ENCODE data around the gene SHF.

The SHF gene

DNA sequence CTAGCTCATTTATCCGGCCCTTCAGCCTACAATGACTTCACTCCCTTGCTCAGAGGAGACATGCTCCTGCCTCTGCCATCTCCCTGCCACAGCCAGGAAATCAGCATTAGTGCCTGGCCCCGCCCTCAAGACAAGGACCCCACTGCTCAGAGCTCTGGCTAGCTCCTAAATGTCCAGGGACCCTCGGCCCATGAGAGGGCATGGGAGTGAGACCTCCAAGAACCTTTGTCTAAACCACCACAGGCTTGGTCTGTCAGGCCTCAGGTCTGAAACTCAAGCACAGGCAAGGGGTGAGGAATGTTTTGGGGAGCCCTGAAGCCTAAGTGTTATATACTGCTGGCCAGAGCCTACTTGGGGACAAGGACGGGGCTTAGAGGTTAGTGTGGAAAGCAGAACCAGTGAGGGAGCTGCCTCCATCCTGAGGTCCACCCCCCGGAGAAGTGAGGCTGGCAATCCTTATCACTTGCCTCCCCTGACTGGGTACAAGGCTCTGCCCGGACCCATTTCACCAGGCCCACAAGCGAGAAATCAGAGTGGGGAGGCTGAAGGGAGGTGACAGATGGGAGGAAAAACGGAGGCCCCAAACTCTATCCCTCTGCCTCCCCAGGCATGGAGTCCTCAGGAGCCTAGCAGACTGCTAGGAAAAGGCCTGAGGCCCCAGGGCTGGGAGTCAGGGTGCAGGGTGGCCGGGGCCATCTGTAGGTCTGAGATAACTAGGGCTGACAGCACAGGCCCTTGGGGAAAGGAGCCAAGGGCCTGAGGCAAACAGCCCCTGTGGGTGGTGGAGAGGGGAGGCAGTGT lies 18.8 kb downstream of the SHF start:
- DNase-seq = no peak

DNA sequence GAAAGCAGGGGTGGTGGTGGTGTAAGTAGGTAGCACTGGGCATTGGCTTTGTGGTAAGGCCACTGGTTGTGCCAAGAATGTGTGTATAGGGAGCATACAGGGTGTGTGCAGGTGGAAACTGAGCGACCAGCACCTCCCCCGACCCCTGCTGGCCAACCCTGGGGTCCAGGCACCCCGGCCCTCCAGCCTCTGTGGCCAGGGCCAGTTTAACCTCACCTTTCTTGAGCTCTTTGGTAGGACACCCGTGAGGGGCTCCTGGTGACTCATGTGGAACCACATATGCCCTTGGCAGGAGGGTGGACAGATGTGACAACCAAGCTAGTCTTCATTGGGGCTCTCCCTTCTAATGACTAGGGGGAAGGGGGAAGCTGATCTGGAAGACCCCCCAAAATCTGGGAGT lies 19.5 kb downstream of the SHF start:
- DNase-seq = no peak

DNA sequence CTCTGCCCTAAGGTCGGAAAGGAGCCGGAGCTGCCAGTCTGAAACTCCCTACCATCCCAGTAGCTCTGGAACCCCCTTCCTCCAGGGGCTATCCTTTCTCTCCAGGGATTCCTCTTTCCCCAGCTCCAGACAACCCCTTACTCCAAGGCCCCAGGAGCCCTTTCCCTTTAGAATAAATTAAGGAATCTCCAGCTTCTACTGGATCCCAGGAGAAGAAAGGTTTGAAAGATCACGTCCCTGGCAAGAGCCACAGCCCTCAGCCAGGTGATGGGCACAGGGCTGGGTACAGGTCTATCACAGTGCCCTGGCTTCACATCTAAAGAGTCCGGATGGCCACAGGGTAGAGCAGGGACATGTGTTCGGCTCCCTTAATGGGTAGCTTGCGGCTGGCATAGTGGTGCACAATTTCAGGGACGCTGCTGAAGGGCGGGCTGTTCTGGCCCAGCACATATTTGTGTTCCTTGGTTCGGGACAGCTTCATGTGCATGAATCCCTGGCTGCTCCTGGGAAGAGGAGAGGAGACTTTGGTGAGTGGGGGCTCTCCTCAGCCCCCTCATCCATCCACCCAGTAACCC lies 20.0 kb downstream of the SHF start:
- no peak for DNase-seq

DNA sequence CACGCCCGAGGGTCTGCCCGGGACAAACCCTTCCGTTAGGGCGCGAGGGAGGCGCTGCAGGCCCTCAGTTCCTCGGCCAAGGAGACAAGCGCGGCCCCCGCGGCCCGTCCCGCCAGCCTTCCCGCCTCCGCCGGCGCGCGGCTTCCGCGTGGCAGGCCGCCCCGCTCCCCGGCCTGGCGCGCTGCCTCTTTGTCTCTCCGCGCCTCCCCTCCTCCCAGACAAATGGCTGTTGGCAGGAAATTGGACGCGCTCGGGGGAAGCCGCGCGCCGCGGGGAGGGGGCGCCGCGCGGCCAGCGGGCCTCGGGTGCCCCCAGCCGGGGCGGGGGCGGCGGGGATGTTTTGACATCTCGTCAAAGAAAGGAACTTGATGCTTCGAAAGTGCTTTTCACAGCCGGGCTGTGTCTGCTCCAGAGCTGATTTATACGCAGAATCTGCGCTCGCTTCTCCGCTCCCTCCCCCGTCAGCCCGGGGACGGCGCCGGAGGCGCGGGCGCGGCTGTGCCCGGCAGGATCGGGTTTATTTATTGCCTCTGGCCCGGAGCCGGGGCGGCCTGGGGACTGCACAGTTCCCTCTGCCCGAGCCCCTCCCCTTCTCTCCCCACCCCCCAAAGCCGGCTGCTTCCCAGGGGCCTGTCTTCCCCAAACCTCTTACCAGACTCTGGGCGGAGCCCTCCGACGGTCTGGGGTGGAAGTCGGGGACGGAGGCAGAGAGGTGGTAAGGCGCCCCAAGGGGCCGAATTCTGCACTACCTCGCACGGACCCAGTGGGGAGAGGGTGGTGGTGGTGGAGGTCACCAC lies 20.7 kb downstream of the SHF start:
- DNase-seq = peak; percentile 76

DNA sequence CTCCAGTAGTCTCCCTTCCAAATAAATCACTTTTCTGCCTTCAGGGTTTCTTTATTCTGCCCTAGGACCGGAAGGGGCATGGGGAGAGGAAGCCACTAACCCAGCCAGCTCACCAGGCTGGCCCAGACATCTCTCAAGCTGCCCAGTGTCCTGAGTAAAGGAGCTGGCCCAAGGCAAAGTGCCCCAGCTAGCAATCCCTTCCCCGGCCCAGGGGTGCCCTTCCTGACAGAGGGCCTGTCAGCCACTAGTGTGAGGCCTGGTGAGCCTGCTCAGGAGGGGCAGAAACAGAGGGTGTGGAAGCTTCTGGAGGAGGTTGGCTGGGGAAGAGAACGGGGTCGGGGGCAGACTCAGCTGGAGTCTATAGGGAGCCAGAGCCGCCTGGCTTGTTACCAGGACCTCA lies 22.2 kb downstream of the SHF start:
- DNase-seq = no peak

DNA sequence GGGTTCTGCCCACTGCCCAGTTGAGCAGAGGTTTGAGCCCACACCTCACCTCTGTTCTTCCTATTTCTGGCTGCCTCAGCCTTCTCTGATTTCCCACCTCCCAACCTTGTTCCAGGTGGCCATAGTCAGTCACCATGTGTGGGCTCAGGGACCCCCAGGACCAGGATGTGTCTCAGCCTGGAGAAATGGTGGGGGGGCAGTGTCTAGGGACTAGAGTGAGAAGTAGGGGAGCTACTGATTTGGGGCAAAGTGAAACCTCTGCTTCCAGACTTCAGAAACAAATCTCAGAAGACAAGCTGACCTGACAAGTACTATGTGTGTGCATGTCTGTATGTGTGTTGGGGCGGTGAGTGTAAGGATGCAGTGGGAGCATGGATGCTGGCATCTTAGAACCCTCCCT lies 22.9 kb downstream of the SHF start:
- DNase-seq = no peak

DNA sequence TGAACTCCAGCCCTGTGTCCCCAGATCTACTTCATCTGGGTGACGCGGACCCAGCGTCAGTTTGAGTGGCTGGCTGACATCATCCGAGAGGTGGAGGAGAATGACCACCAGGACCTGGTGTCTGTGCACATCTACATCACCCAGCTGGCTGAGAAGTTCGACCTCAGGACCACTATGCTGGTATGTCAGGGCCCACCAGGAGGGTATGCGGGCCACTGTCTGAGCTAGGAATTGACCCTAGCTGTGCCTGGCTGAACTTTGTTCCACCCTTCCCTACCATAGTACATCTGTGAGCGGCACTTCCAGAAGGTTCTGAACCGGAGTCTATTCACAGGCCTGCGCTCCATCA lies 24.3 kb downstream of the SHF start:
- no peak for DNase-seq

DNA sequence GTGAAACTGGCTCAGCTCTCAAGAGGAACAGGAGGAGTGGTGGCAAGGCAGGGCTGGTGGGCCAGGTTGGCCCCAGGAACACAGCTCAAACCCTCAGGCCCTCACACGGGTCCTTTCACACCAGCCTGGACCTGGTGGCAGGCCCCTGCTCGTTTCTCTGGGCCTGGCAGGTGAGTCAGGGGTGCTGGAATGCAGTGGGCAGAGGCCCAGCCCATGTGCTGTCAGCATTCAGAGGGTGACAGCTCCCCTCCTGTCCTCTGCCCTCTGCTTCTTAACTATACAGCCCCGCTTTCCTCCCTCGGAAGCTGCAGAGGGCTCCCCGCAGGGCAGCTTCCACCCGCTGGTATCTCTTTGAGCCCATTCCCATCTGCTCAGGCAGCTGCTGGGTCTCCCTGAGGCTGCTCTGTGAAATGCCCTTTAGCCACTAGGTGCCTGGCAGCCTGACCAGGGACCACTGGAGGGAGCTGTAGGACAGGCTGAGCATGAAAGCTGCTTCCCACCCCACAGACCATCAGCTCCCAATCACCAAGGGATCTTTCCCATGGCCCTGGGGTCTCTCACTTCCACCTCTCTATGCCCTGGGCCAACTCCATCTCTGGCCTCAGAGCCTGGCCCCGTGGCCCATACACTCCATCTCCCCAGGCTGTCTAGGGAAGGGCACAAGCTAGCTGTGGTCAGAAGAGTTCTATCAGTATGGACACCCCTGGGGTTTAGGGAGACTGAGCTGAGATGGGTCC lies 24.8 kb downstream of the SHF start:
- DNase-seq = peak; percentile 50

DNA sequence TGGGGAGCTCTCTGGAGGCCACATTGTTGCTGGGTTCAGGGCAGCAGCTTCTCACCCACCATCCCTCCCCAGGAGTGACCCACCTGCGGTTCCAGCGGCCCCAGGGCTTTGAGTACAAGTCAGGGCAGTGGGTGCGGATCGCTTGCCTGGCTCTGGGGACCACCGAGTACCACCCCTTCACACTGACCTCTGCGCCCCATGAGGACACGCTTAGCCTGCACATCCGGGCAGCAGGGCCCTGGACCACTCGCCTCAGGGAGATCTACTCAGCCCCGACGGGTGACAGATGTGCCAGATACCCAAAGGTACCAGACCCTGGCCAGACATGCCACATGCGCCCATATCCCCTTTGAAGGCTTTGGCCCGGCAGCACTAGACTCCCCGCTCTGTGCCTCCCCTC lies 26.1 kb downstream of the SHF start:
- DNase-seq = no peak

DNA sequence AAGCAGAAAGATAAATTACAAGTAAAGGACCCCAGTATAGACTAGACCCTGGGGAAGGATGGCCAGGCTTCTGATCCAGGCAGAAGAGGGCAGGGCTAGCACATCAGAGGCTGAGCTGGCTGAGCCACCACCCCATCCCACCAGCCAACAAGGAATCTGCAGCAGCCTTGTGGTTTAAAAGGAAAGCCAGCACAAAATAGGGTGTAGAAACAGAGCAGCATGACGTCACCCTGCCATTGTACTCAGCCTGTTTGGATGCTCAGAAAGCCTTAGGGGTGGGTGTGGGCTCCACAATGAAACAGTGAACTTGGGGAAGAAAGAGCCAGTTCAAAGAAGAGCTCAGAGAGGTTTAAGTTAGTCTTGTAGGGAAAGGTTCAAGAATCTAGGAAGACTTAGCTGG lies 29.8 kb downstream of the SHF start:
- no peak for DNase-seq

DNA sequence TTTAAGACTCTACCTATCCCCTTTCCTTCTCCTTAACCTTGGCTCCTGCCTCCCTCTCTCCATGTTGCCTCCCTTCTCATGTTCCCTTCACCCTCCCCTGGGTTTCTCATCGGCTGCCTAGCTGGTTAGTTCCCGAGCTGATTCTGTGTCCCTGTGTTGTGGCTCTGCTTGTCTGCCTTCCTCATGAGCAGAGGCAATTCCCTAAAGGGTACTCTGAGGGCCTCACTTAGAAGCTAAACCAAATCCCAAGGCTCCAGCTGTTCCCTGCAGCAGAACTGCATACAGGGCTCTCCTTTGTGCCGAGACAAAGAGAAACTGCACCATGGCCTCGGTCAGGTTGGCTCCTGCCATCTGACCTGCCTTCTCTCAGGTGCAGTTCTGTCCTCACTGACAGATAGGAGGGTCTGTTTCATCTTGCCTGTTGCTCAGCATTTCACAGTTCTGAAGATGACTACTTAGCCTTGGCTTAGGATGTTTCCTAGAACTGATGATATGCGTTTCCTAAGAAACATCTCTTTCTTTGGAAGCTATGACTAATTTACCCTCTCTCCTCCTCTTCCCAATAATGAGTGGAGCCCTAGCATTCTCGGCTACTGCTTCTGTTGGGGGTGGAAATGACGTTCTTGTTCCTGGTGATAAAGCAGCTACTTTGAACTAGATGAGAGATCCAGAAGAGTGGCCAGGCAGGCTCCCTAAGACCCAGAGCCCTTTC lies 30.9 kb downstream of the SHF start:
- no peak for DNase-seq

DNA sequence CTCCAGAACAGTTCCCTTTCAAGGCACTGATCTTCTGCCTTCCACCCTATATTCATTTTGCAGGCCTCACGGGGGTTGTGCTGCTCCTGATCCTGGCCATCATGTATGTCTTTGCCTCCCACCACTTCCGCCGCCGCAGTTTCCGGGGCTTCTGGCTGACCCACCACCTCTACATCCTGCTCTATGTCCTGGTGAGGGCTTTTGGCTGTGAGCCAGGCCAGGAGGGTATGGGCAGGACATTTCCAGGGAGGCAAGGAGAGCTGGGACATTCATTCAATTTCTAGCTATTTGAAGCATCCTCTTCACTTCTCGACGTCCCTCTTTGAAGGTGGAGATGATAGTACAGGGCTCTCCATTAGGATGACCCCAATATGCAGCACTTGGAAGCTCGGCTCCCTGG lies 32.0 kb downstream of the SHF start:
- no peak for DNase-seq

DNA sequence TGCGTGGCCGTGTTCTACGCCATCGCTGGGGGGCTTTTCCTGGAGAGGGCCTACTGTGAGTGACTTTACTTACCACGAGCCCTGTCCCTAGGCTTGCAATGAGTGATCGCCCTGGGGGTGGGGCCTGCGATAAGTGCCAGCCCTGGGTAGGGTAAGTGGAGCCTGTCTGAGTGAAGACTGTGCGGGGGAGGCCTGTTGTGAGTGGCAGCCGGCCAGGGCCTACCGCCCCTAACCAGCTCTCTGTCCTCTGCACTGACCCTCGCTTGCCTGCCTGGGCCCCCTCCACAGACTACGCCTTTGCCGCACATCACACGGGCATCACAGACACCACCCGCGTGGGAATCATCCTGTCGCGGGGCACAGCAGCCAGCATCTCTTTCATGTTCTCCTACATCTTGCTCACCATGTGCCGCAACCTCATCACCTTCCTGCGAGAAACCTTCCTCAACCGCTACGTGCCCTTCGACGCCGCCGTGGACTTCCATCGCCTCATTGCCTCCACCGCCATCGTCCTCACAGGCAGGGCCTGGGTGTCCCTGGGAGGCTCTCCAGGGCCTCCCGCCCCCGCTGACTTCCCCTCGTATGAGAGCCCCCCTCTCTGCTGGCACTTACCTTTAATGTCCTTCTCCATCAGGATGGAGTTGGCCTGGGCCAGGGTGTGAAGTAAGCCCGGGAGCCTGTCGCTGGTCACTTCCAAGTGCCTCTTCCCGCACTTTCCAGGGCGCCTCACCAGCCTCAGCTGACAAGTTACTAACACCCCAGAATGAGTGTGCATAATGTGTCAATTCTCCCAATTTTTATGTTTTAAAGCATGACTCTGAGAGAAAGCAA lies 35.6 kb downstream of the SHF start:
- no peak for DNase-seq

DNA sequence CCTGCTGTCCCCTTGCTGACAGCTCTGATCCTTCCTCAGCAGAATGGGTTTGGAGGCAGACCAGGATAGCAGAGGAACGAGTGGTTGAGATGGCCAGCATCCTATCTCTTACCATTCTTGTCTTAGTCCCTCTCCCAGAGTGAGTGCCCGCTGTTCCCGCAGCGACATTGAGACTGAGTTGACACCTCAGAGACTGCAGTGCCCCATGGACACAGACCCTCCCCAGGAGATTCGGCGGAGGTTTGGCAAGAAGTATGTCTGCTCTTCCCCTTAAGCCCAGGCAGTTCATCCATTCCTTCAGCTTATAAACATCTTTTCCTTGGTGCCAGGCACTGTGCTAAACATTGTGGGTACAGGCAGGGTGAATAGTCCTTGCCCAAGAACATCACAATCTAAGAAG lies 36.8 kb downstream of the SHF start:
- DNase-seq = no peak

DNA sequence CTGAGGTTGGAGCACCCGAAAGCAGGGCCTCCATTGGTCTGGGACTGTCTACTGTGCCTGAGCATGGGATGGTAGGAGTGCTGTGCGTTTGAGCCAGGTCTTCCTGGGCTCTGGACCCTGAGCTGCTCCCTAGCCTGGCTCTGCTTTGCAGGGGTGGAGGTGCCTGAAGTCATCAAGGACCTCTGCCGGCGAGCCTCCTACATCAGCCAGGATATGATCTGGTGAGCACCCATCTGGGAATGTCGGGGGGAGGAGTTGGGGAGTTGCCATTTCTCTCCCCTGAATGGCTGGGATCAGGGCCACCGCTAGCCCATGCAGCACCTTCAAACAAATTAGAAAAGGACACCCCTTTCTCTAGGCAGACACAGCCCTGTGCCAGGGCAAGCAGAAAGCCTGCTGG lies 37.3 kb downstream of the SHF start:
- no peak for DNase-seq

DNA sequence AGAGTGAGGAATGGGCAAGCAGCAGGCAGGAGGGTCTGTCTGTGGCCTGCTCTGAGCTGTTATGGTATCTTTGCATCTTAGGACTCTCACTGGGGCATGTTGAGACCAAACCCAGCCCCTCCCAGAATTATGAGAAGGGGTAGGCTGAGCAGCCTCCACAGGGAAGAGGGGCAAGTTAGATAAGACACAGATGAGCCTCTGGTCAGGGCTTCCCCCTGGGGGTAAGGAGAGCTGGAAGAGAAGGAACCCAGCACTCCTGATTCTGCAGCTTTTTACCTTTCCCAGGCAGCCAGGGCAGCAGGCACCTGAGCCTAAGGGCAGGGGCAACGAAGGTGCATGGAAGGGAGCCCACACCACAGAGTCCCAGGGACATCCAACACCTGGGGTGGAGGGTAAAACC lies 38.7 kb downstream of the SHF start:
- no peak for DNase-seq

DNA sequence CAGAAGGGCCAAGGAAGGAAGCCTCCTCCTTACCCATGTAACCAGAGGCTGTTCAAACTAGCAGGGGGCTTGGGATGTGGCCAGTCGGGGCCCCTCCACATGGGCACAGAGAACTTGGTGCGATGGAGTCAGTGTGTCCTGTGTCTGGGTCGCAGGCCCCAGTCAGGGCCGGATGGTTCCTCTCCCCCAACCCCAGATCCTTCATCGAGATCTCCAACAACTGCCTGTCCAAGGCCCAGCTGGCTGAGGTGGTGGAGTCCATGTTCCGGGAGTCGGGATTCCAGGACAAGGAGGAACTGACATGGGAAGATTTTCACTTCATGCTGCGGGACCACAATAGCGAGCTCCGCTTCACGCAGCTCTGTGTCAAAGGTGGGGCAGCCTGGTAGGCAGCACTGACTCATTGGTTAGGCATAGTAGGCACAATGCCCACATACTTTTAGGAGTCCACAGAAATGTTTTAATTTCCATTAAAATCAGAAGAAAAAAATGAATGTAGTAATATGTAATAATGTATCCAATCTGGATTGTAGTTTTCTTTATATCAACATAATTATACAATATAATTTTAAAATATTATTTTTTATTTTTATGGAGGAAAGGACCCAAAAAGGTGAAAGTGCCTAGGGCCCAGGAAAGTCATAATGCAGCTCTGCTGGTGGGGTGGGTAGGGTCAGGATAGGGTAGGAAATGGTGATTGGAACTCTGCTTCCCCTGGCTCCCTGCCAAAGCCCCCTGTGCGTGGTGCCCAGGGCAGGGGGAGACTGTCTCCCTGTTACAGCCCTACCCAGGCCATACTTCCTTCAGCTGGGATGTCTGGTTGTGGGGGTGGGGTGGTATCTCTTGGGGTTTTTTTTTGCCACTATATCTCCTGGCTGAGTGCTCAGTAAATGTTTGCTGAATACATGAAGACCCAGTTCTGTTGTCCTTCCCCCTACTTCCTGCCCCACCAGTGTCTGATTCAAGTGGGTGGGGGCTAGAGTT lies 39.4 kb downstream of the SHF start:
- no peak for DNase-seq

DNA sequence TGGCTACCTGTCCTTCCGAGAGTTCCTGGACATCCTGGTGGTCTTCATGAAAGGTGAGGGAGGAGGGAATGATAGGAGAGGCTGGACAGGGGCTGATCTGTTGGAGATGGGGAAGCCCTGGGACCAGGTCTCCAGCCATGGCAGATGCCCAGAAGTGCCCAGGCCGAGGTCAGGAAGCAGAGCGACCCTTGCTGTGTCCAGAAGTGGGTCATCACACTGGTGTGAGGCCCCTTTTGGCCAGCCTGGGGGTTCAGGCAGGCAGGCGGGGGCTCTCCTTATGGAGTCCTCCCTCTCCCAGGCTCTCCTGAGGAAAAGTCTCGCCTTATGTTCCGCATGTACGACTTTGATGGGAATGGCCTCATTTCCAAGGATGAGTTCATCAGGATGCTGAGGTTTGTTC lies 40.2 kb downstream of the SHF start:
- DNase-seq = no peak

DNA sequence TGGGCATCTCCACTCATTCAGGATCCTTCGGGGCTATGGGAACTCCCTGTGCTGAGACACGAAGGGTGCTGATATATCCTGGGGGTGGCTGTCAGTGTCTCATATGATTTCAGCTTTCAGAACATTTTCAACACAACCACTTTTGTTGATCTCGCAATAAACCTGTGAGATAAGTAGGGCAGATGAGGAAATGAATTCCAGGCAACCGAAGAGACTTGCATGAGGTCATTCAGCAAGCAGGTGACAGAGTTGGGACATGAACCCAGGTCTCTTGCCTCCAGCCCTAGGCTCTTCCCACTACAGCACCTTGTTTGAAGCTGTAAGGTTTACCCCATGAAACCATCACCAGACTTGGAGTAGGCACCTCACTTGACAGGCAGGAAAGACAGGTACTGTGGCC lies 41.4 kb downstream of the SHF start:
- no peak for DNase-seq

DNA sequence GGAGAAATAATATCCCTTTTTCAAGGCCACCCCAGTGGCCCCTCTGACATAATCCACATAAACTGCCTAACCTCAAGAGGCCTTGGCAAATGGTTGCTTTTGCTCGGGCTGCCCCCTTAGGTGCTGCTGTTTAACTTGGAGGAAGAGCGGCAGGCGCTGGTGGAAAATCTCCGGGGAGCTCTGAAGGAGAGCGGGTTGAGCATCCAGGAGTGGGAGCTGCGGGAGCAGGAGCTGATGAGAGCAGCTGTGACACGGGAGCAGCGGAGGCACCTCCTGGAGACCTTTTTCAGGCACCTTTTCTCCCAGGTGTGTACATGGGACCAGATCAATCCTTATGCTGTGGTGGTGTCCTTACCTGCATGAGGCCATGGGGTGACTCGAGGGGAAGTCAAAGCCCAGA lies 43.0 kb downstream of the SHF start:
- no peak for DNase-seq

DNA sequence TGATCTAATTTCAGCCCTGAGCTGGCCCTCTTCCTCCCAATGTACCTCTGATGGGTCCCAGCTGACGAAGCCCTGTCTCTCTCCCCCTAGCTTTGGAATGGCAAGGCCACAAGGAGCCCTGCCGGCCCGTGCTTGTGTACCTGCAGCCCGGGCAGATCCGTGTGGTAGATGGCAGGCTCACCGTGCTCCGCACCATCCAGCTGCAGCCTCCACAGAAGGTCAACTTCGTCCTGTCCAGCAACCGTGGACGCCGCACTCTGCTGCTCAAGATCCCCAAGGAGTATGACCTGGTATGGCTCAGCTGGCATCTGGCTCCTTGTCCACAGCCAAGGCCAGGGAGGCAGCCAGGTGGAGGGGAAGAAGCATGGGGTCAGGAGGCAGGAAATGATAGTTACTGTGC lies 43.8 kb downstream of the SHF start:
- no peak for DNase-seq

Data from stimulated activated naive CD4-positive, alpha-beta T cell treated with Interleukin-2 at 50 U/mL for 16 hours (primary cell).